ENCODE measurements around the gene OR2M5.

Gene OR2M5

GRCh38 chr1:248136811-248137210, 8.1 kb upstream of the OR2M5 start:
- no peak overlapping the region for H3K27ac ChIP-seq (replicated peaks)
- H3K27me3 ChIP-seq (ENCODE audit: insufficient read depth, poor library complexity, severe bottlenecking) = no peaks in the 10 kb centered on the region
- TF ChIP-seq CTCF (IDR thresholded peaks at IDR 0.05; ENCODE audit: insufficient read depth, low read length) (no peak), POLR2AphosphoS5 (IDR thresholded peaks at IDR 0.05; ENCODE audit: low read depth) (no peak), REST (IDR thresholded peaks at IDR 0.05; ENCODE audit: insufficient replicate concordance, low read depth) (no peak), GABPA (IDR thresholded peaks at IDR 0.05; ENCODE audit: low read depth) (no peak), SPI1 (IDR thresholded peaks at IDR 0.05; ENCODE audit: borderline replicate concordance, low read depth) (no peak)
- no peak for DNase-seq (ENCODE audit: low read depth in 1 of 2, low spot score in 1 of 2)
- no peak overlapping the region for H3K4me3 ChIP-seq (replicated peaks; ENCODE audit: insufficient read depth, low read length)

GRCh38 chr1:248140846-248141245, 4.1 kb upstream of the OR2M5 start:
- no peak overlapping the region for H3K4me3 ChIP-seq (replicated peaks; ENCODE audit: insufficient read depth, low read length)
- TF ChIP-seq CTCF (IDR thresholded peaks at IDR 0.05; ENCODE audit: insufficient read depth, low read length) (no peak), GABPA (IDR thresholded peaks at IDR 0.05; ENCODE audit: low read depth) (no peak), SPI1 (IDR thresholded peaks at IDR 0.05; ENCODE audit: borderline replicate concordance, low read depth) (no peak), REST (IDR thresholded peaks at IDR 0.05; ENCODE audit: insufficient replicate concordance, low read depth) (no peak), POLR2AphosphoS5 (IDR thresholded peaks at IDR 0.05; ENCODE audit: low read depth) (no peak)
- DNase-seq (ENCODE audit: low read depth in 1 of 2, low spot score in 1 of 2) = no peak
- no peak overlapping the region for H3K27ac ChIP-seq (replicated peaks)
- no peaks in the 10 kb centered on the region for H3K27me3 ChIP-seq (ENCODE audit: insufficient read depth, poor library complexity, severe bottlenecking)

GRCh38 chr1:248143311-248143710, 1.6 kb upstream of the OR2M5 start:
- no peak for TF ChIP-seq POLR2AphosphoS5 (IDR thresholded peaks at IDR 0.05; ENCODE audit: low read depth)
- TF ChIP-seq SPI1 (IDR thresholded peaks at IDR 0.05; ENCODE audit: borderline replicate concordance, low read depth) = no peak
- no peak for TF ChIP-seq CTCF (IDR thresholded peaks at IDR 0.05; ENCODE audit: insufficient read depth, low read length)
- no peak for TF ChIP-seq GABPA (IDR thresholded peaks at IDR 0.05; ENCODE audit: low read depth)
- no peaks in the 10 kb centered on the region for H3K27me3 ChIP-seq (ENCODE audit: insufficient read depth, poor library complexity, severe bottlenecking)
- no peak overlapping the region for H3K27ac ChIP-seq (replicated peaks)
- DNase-seq (ENCODE audit: low read depth in 1 of 2, low spot score in 1 of 2) = no peak
- no peak overlapping the region for H3K4me3 ChIP-seq (replicated peaks; ENCODE audit: insufficient read depth, low read length)

Measured in HL-60 (cell line).